D721Med (cell line): ENCODE data around the gene SPINK8.

ENCODE experiments used
- DNase-seq: peaks from one replicate; pipeline ENCODE4 v3.0.0; 2011; ENCODE audit warnings: low spot score; ENCODE audit not compliant: insufficient read length
- FAIRE-seq: peaks from 2 replicates; lab custom pipeline; 2011; peaks lifted over from hg19 to GRCh38; lab: Jason Lieb, UNC
- CTCF ChIP-seq: IDR thresholded peaks from 2 replicates; pipeline ENCODE4 v1.5.1; 2012; ENCODE audit warnings: mild to moderate bottlenecking, control low read depth; ENCODE audit not compliant: insufficient read depth; ENCODE audit errors: missing control alignments

SPINK8 gene

GRCh38 chr3:48269592-48269991 lies 63.9 kb downstream of the SPINK8 start:
- FAIRE-seq (no peak), DNase-seq (no peak)
- no peak for TF ChIP-seq CTCF

- no peak for TF ChIP-seq CTCF
- FAIRE-seq (no peak), DNase-seq (no peak)
Observed at GRCh38 chr3:48268936-48269561, 64.4 kb downstream of the SPINK8 start.

- TF ChIP-seq CTCF, result no peak
- FAIRE-seq, result no peak
- DNase-seq, result no peak
Observed at GRCh38 chr3:48268381-48268935, 65.0 kb downstream of the SPINK8 start.

- FAIRE-seq (no peak), DNase-seq (no peak)
- no peak for TF ChIP-seq CTCF
Observed at GRCh38 chr3:48267782-48268181, 65.7 kb downstream of the SPINK8 start.

- TF ChIP-seq CTCF, result no peak
- FAIRE-seq, result no peak
- no peak for DNase-seq
Observed at GRCh38 chr3:48258530-48258929, 74.9 kb downstream of the SPINK8 start.
